ENCODE measurements around the gene PLK2.

PLK2 gene

GRCh38 chr5:58497921-58498320 lies 38.0 kb upstream of the PLK2 start:
- Histone ChIP-seq H3K36me3 (peaks cover 23% of the 10 kb centered on the region), H3K4me1 (ENCODE audit: control insufficient read depth in 1 of 2, insufficient read depth in 1 of 2, low read depth in 1 of 2, low read length in 1 of 2) (peaks cover 55 to 90% of the 10 kb centered on the region in 2 experiments), H3K9me3 (no peaks in the 10 kb centered on the region), H3K4me3 (ENCODE audit: low read depth in 1 of 2, low read length in 1 of 2) (peak overlapping the region in 1 of 2 experiments; percentile 20), H3K27ac (peak overlapping the region; percentile 93), H3K27me3 (no peaks in the 10 kb centered on the region)
- TF ChIP-seq CTCF (IDR thresholded peaks at IDR 0.05), result no peak

- Histone ChIP-seq H3K4me1 (ENCODE audit: control insufficient read depth in 1 of 2, insufficient read depth in 1 of 2, low read depth in 1 of 2, low read length in 1 of 2) (peaks cover 60 to 95% of the 10 kb centered on the region in 2 experiments), H3K36me3 (peaks cover 23% of the 10 kb centered on the region), H3K4me3 (ENCODE audit: low read depth in 1 of 2, low read length in 1 of 2) (no peak overlapping the region), H3K27ac (peak overlapping the region; percentile 93), H3K9me3 (no peaks in the 10 kb centered on the region), H3K27me3 (no peaks in the 10 kb centered on the region)
- no peak for TF ChIP-seq CTCF (IDR thresholded peaks at IDR 0.05)
Measured at GRCh38 chr5:58497386-58497785, 37.5 kb upstream of the PLK2 start.

- H3K4me3 ChIP-seq (ENCODE audit: low read depth in 1 of 2, low read length in 1 of 2), result no peak overlapping the region
- TF ChIP-seq CTCF (IDR thresholded peaks at IDR 0.05), result peak; percentile 35
- peaks cover 69 to 92% of the 10 kb centered on the region in 2 experiments for H3K4me1 ChIP-seq (ENCODE audit: control insufficient read depth in 1 of 2, insufficient read depth in 1 of 2, low read depth in 1 of 2, low read length in 1 of 2)
- H3K27ac ChIP-seq, result peak overlapping the region; percentile 93
- peaks cover 23% of the 10 kb centered on the region for H3K36me3 ChIP-seq
- H3K9me3 ChIP-seq, result no peaks in the 10 kb centered on the region
- H3K27me3 ChIP-seq, result no peaks in the 10 kb centered on the region
Measured at GRCh38 chr5:58496488-58496887, 36.6 kb upstream of the PLK2 start.

- Histone ChIP-seq H3K27me3 (no peaks in the 10 kb centered on the region), H3K4me1 (ENCODE audit: control insufficient read depth in 1 of 2, insufficient read depth in 1 of 2, low read depth in 1 of 2, low read length in 1 of 2) (peaks cover 54 to 74% of the 10 kb centered on the region in 2 experiments), H3K4me3 (ENCODE audit: low read depth in 1 of 2, low read length in 1 of 2) (peak overlapping the region; percentile 58 to 63), H3K27ac (peak overlapping the region; percentile 93), H3K9me3 (no peaks in the 10 kb centered on the region), H3K36me3 (peaks cover 23% of the 10 kb centered on the region)
- TF ChIP-seq CTCF (IDR thresholded peaks at IDR 0.05), result no peak
Measured at GRCh38 chr5:58493141-58493540, 33.3 kb upstream of the PLK2 start.

GRCh38 chr5:58491216-58491892 lies 31.5 kb upstream of the PLK2 start, which contains the start of gene GAPT:
TSS of gene GAPT (plus strand) at chr5:58491435. CDS start at chr5:58494537, 3,102 bp downstream.
- H3K27me3 ChIP-seq, result no peaks in the 10 kb centered on the region
- H3K4me3 ChIP-seq (ENCODE audit: low read depth in 1 of 2, low read length in 1 of 2), result peak within 1 kb of the TSS; percentile 58 to 63
- H3K36me3 ChIP-seq, result peaks cover 23% of the 10 kb centered on the region
- no peak for TF ChIP-seq CTCF (IDR thresholded peaks at IDR 0.05)
- no peaks in the 10 kb centered on the region for H3K9me3 ChIP-seq
- H3K27ac ChIP-seq, result peak within 1 kb of the TSS; percentile 93
- H3K4me1 ChIP-seq (ENCODE audit: control insufficient read depth in 1 of 2, insufficient read depth in 1 of 2, low read depth in 1 of 2, low read length in 1 of 2), result peaks cover 52 to 68% of the 10 kb centered on the region in 2 experiments
